A673 (cell line): ENCODE measurements around the gene GALNTL6. TPM values are rescaled to one million over a fixed set of nuclear protein-coding genes. Genes with fewer than 3 reads are reported as not detected.

ENCODE experiments used
- BruUV-seq: library from RNA; stranded (reverse); fragments of 400-500 nt; replicated peaks from 2 replicates; lab custom pipeline; 2021; lab: Mats Ljungman, UMichigan
- CTCF ChIA-PET: fragments of 300-600 bp; sonication (Branson Sonifier 250); formaldehyde crosslinking; loops from one replicate; lab custom pipeline; 2022; ENCODE audit warnings: antibody characterized with exemption; lab: Charles Lee
- POLR2A ChIA-PET: fragments of 300-600 bp; sonication (Branson Sonifier 250); formaldehyde crosslinking; loops from one replicate; lab custom pipeline; 2022; ENCODE audit warnings: antibody characterized with exemption; ENCODE audit not compliant: low non-redundant PET; lab: Charles Lee
- DNase-seq: peaks from one replicate; pipeline ENCODE4 v3.0.0-alpha.2; 2015; ENCODE audit warnings: low spot score
- H3K27ac ChIP-seq: fragments of 200-600 bp; sonication (generic); 2 replicates; pipeline ENCODE4 v1.5.1; 2016; ENCODE audit warnings: mixed run types, low read depth, mild to moderate bottlenecking, mixed read lengths, antibody characterized with exemption, low read length; ENCODE audit not compliant: poor library complexity, severe bottlenecking
- H3K27me3 ChIP-seq: fragments of 200-600 bp; sonication (generic); replicated peaks from 2 replicates; pipeline ENCODE4 v1.6.1; 2017; ENCODE audit warnings: mixed run types, low read depth, mild to moderate bottlenecking, mixed read lengths, antibody characterized with exemption, low read length; ENCODE audit not compliant: insufficient read depth, poor library complexity
- H3K36me3 ChIP-seq: fragments of 200-600 bp; sonication (generic); 2 replicates; pipeline ENCODE4 v1.6.1; 2016; ENCODE audit warnings: mixed run types, mild to moderate bottlenecking, mixed read lengths, antibody characterized with exemption, low read length; ENCODE audit not compliant: insufficient read depth, poor library complexity, severe bottlenecking
- H3K4me1 ChIP-seq: fragments of 200-600 bp; sonication (generic); 2 replicates; pipeline ENCODE4 v1.6.1; 2017; ENCODE audit warnings: mixed run types, mild to moderate bottlenecking, mixed read lengths, antibody characterized with exemption, low read length; ENCODE audit not compliant: insufficient read depth, poor library complexity, severe bottlenecking
- H3K4me3 ChIP-seq: fragments of 200-600 bp; sonication (generic); 2 replicates; pipeline ENCODE4 v1.5.1; 2016; ENCODE audit warnings: low read depth, mixed run types, mild to moderate bottlenecking, mixed read lengths, low read length; ENCODE audit not compliant: poor library complexity, severe bottlenecking
- H3K9me3 ChIP-seq: fragments of 200-600 bp; sonication (generic); 2 replicates; pipeline ENCODE4 v1.6.1; 2016; ENCODE audit warnings: mixed run types, low read depth, mild to moderate bottlenecking, mixed read lengths, antibody characterized with exemption, low read length; ENCODE audit not compliant: poor library complexity, severe bottlenecking
- EZH2 ChIP-seq: fragments of 200-600 bp; sonication (generic); IDR thresholded peaks from 2 replicates; pipeline ENCODE4 v1.6.1; 2017; ENCODE audit warnings: borderline replicate concordance, low read depth, mild to moderate bottlenecking, mixed read lengths, antibody characterized with exemption, low read length; ENCODE audit not compliant: poor library complexity, severe bottlenecking
- intact Hi-C: fragments of 100-400 bp; cut with micrococcal nuclease; formaldehyde crosslinking; loops from one replicate; pipeline ENCODE4 v1.10.0; 2022; ENCODE audit not compliant: unreplicated experiment
- total RNA-seq: library from RNA; stranded (reverse); gene quantifications from 2 replicates; pipeline ENCODE4 v1.2.3, GENCODE V29; 2021
- TF ChIP-seq, protein P1 (sequence below): fragments of 300-800, 200-600 bp; sonication (generic); conservative IDR thresholded peaks from 2 replicates; pipeline ENCODE4 v1.5.1; 2017; ENCODE audit warnings: low read depth, mild to moderate bottlenecking, antibody characterized with exemption, low read length, moderate library complexity, mixed read lengths

Gene GALNTL6
- total RNA-seq, 1 experiment from 2014 or later: 0.30 TPM

- H3K27me3 ChIP-seq: no peaks in the 10 kb centered on the region
- POLR2A ChIA-PET: no interaction called here
- H3K4me3 ChIP-seq: no peak overlapping the region
- intact Hi-C loops: no loop called here
- DNase-seq: no peak
- no TSS peak for BruUV-seq
- no peaks in the 10 kb centered on the region for H3K4me1 ChIP-seq
- no peaks in the 10 kb centered on the region for H3K9me3 ChIP-seq
- CTCF ChIA-PET: no interaction called here
- H3K36me3 ChIP-seq: no peaks in the 10 kb centered on the region
- TF ChIP-seq, protein P1, sequence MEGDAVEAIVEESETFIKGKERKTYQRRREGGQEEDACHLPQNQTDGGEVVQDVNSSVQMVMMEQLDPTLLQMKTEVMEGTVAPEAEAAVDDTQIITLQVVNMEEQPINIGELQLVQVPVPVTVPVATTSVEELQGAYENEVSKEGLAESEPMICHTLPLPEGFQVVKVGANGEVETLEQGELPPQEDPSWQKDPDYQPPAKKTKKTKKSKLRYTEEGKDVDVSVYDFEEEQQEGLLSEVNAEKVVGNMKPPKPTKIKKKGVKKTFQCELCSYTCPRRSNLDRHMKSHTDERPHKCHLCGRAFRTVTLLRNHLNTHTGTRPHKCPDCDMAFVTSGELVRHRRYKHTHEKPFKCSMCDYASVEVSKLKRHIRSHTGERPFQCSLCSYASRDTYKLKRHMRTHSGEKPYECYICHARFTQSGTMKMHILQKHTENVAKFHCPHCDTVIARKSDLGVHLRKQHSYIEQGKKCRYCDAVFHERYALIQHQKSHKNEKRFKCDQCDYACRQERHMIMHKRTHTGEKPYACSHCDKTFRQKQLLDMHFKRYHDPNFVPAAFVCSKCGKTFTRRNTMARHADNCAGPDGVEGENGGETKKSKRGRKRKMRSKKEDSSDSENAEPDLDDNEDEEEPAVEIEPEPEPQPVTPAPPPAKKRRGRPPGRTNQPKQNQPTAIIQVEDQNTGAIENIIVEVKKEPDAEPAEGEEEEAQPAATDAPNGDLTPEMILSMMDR: no peak
- TF ChIP-seq EZH2: no peak
- no peak overlapping the region for H3K27ac ChIP-seq
These were observed 1032.1 kb downstream of the GALNTL6 start for GRCh38 chr4:172845281-172845680.

- DNase-seq: peak; percentile 74
- H3K36me3 ChIP-seq: no peaks in the 10 kb centered on the region
- no peak overlapping the region for H3K27ac ChIP-seq
- POLR2A ChIA-PET: no interaction called here
- H3K9me3 ChIP-seq: no peaks in the 10 kb centered on the region
- H3K27me3 ChIP-seq: no peaks in the 10 kb centered on the region
- no peak for TF ChIP-seq EZH2
- TF ChIP-seq, protein P1: no peak
- intact Hi-C loops: no loop called here
- no peak overlapping the region for H3K4me3 ChIP-seq
- peaks cover 3% of the 10 kb centered on the region for H3K4me1 ChIP-seq
- no TSS peak for BruUV-seq
- CTCF ChIA-PET: no interaction called here
These were observed 1037.6 kb downstream of the GALNTL6 start for GRCh38 chr4:172850838-172851237.

GRCh38 chr4:172851534-172851933, 1038.3 kb downstream of the GALNTL6 start:
- no peak overlapping the region for H3K27ac ChIP-seq

More at GRCh38 chr4:172851534-172851933, 1038.3 kb downstream of the GALNTL6 start:
- CTCF ChIA-PET: no interaction called here
- no peak for TF ChIP-seq EZH2
- TF ChIP-seq, protein P1: no peak
- BruUV-seq: no TSS peak
- H3K4me3 ChIP-seq: no peak overlapping the region
- no peaks in the 10 kb centered on the region for H3K9me3 ChIP-seq
- peaks cover 3% of the 10 kb centered on the region for H3K4me1 ChIP-seq
- no peaks in the 10 kb centered on the region for H3K36me3 ChIP-seq
- POLR2A ChIA-PET: no interaction called here
- intact Hi-C loops: no loop called here
- DNase-seq: peak; percentile 11
- H3K27me3 ChIP-seq: no peaks in the 10 kb centered on the region
